ENCODE results near the gene C12orf75.
"Not testable (repeated sequence)": the region's sequence is repeated elsewhere in the genome, so short reads cannot be mapped to it uniquely, and the experiment has no call there.

- not testable (repeated sequence) for TF ChIP-seq ZBTB21 (tag by site-specific recombination; IDR thresholded peaks at IDR 0.05); ZNF266 (tag by site-specific recombination; IDR thresholded peaks at IDR 0.05; ENCODE audit: low read depth); ZBTB11 (tag by site-specific recombination; conservative IDR thresholded peaks at IDR 0.05; ENCODE audit: low read depth); CTCF (tag by site-specific recombination; IDR thresholded peaks at IDR 0.05); PRDM10 (tag by site-specific recombination; IDR thresholded peaks at IDR 0.05); ZNF398 (tag by site-specific recombination; IDR thresholded peaks at IDR 0.05)
Measured at GRCh38 chr12:105341620-105342019, 11.1 kb downstream of the C12orf75 start.
